GM18517 (cell line): ENCODE results near the gene NFIA.

ENCODE experiments used
- ATAC-seq: cut with Tn5 transposase; IDR thresholded peaks from one replicate; pipeline ENCODE4 v1.9.1; 2021; ENCODE audit warnings: mild to moderate bottlenecking, moderate library complexity; ENCODE audit not compliant: unreplicated experiment

Gene NFIA

GRCh38 chr1:61174060-61174795 is 91.9 kb downstream of the NFIA start:
- ATAC-seq, result no peak

GRCh38 chr1:61175976-61176375 is 93.6 kb downstream of the NFIA start:
- ATAC-seq, result no peak

GRCh38 chr1:61181067-61182038 is 99.0 kb downstream of the NFIA start:
- no peak for ATAC-seq

DNA sequence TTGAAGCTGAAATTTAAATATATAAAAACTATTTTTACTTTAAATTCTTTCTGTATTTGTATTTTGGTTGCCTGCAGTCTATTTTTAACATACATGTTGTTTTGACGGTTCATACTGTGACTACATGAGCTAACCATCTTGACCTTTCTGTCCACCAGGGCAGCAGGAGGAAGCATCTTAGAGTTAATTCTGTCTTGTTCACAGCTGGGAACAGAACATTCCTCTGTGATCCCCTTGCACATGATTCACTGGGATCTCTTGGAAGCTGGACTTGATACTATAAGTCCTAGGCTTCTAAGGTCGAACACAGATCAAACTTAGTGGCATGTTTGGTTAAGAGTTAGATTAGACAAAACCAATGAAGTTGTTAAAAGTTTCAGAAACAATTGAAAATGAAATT is 99.7 kb downstream of the NFIA start:
- no peak for ATAC-seq

DNA sequence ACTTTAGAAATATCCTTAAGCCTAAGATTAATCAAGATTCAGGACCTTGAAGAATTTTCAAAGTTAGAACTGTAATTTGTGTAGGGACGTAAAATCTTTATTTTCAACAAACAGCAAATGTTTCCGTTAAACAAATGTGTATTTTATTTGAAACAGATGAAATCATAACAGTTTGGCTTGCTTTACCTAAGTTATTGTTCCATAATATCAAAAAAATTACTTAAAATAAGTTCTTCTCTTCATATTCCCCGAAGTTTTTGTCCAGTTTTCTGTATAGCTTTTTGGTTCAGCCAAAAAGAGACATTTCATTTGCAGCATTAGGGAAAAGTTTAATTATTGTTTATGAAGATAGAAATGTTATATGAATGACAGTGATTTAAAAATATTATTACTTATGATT is 100.1 kb downstream of the NFIA start:
- ATAC-seq, result no peak

- ATAC-seq, result no peak
Measured at GRCh38 chr1:61183471-61184039, 101.2 kb downstream of the NFIA start.

DNA sequence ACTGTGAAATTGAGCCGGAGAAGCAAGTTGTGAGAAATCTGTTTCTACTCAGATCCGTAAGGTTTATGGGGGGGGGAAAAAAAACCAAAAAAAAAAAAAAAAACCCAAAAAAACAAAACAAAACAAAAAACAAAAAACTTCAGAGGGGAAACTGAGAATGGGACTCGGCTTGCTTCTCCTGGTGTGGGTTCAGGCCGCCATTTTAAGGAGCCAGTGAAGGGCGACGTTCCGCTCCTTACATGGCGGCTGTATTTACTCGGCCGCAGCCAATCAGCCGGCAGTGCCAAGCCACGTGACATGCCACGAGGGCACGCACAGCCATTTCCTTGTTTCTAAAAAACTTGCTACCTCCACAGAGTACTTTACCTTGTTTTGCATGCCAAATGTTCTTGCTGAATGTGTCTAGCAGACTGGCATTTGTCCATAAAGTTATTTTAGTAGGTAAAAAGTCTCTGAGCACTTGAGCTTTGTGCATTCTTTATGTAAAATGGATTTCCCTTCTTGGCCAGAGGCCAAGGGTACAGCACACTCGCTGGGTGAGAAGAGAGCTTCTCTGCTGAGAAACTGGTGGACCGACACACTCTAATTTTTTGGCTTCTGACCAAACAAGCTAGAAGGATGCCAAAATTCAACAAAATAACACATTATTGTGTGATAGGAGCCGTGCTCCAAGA is 101.8 kb downstream of the NFIA start:
- no peak for ATAC-seq

GRCh38 chr1:61184714-61185106 is 102.3 kb downstream of the NFIA start:
- ATAC-seq, result no peak

DNA sequence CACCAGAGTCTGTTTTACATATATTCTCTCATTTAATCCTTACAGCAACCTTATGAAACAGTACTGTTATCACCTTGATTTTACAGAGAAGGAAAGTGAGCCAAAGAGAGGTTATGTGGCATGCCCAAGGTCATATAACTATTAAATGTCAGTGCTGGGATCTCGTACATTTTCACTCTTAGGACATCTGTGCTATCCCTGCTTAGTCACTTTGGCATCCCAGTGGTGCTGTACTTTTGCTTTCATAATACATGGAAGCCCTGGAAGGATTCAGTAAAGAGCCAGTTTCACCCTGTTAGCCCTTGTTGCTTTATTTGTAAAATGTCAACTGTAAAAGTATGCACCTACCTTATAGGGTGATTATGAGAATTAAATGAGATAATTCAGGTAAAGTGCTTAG is 104.4 kb downstream of the NFIA start:
- ATAC-seq, result no peak

DNA sequence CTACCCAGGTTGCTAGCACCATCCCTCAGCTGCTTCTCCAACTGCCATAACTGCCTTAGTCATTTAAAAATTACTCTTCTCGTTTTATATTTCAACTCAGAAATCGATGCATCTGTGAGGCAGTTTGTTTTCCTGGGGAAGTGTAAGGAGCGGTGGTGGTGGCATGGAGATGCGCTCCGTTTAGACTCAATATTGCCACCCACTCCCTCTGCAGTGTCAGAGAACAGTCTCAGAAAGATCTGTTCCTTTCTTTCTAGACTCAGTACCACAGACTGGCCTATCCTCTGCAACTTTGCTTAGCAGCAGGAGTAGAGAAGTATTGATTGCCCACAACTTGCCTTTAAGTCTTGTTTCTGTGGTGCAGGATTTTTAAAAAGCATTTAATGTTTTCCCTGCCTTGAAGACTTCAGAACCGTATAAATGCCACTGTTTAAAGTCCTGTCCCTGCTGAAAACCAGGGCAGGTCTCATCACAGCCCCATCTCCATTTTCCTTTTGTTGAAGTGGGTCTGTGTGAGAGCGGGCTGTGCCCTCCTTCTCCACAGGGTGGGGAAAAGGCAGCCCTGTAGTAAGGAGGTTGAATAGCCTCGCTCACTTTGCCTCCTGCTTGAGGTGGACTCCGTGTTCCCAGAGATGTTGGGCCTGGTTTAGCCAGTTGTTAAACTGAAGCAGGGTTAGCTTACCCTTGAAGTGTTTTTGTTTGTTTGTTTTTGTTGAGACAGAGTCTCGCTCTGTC is 105.2 kb downstream of the NFIA start:
- no peak for ATAC-seq

DNA sequence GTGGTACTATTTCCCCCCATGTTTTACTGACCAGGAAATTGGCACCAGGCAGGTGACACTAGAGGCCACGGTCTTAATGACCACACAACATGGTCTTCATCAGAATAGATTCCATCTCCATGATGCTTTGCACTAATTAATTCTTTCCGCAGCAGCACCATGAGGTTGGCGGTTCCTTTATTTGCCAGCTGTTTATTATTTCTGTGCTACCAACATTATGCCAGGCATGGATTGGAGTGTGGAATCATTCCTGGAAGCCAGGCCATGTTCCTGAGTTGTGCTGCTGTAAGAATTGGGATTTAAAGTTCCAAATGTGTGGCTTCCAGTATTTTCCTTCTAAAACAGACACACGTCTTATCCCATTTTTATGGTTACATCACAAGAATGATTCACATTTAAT is 107.8 kb downstream of the NFIA start:
- no peak for ATAC-seq

DNA sequence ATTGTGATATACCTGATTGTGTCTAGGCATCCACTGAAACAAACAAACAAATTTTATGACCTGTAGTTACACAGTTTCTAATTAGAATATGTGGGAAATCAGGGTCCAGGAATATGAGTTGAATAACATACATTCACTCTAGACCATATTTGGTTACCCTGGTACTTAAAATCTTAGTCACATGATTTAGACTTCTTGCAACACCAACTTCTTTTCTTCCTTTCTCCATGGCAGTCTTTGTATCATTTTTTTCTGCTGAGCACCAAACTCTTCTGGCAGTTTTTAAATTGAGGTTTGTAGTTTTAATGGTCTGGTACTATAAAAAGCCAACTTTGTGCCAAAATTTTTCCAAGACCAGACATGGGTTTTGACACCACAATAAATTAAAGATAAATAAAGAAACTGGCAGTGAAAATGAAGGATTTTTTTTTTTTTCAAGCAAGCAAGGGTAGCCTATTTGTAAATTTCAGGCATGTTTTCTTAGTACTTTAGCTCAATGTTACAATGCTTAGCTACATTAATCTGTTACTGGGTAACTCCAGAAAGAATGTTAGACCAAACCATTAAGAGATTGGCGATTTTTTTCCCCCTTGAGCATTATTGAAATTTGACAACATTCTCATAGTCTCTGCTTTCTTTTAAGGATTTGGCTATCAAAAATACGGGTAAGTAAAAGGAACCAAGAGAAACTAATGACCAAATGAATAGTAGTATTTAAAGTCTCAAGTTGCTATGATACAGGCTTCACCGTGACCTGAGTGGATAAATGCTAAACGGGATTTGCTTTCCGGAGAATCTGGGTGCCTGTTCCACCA is 108.5 kb downstream of the NFIA start:
- ATAC-seq, result no peak

GRCh38 chr1:61191433-61191720 is 109.0 kb downstream of the NFIA start:
- ATAC-seq, result no peak

- no peak for ATAC-seq
Measured at GRCh38 chr1:61192663-61193330, 110.4 kb downstream of the NFIA start.

DNA sequence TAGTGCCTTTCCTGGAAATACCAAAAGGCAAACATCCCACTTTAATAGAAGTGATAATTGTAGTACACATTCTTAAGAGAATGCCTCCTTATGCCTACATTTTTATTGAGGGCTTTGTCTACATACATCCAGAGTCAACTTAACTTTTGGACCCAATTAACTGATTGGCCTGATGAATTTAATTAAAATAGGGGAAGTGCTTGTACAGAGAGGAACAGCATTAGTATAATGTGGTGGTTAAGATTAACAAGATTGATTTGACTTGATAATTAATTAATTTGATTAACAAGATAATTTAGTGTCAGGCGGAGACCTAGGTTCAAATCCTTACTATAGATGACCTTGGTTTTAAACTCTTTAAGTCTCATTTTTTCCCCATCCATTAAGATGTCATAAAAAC is 111.4 kb downstream of the NFIA start:
- ATAC-seq, result no peak

DNA sequence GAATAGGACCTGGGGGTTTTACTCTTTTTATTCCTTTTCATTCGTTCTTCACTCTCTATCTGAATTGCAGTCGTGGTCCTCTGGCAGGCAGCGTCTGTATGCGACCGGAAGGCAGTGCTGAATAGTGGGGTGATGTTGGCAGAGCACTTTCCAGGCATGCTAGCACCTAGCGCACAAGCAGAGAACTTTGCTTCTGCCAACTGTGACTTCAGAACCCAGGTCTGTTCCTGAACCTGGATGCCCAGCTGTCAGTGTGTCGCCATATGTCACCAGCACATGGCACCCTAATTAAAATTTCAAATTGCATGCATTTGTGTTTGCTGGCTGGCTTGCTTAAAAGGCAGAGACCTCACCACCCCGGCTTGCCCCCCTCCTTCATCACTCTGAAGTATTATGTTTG is 116.2 kb downstream of the NFIA start:
- no peak for ATAC-seq

- no peak for ATAC-seq
Measured at GRCh38 chr1:61201035-61201434, 118.7 kb downstream of the NFIA start.

GRCh38 chr1:61202854-61203598 is 120.7 kb downstream of the NFIA start:
- ATAC-seq, result no peak

DNA sequence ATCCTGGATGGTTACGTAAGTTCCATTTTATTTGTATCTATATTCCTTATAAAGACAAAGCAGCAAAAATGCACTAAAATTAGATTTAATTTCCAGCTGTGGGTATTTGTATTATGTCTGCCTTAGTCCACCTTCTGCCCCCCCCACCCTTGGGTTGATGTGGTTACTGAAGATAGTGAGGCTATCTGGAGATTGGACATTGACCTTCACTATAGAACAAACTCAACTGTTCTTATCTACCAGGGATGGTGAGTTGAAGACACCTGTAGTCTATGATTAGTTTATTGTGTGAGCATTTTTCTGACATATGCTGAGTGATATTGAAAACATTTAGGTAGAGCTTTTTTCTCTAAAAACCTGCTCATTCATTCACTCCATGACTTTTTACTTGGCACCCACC is 122.2 kb downstream of the NFIA start:
- ATAC-seq, result no peak
